Activated naive CD8-positive, alpha-beta T cell treated with anti-CD3 and anti-CD28 coated beads, Interleukin-2, amount 10 ng/mL, durations not matched to agents 7 days and 5 days (primary cell): Measurements from ENCODE around the gene DBT. TPM values are rescaled to one million over a fixed set of nuclear protein-coding genes. Genes with fewer than 3 reads are reported as not detected.
"Not testable (repeated sequence)": the region's sequence is repeated elsewhere in the genome, so short reads cannot be mapped to it uniquely, and the experiment has no call there.

Source experiments
- ATAC-seq: fragments of 150-1000 bp; cut with Tn5 transposase; one replicate; pipeline ENCODE4 v1.10.0; 2021; ENCODE audit warnings: low read depth, moderate library complexity
- POLR2A ChIA-PET: fragments of 350-600 bp; sonication (Branson Sonifier 250); formaldehyde crosslinking; loops from one replicate; lab custom pipeline; 2021; ENCODE audit warnings: antibody characterized with exemption; lab: Charles Lee
- DNase-seq: peaks from one replicate; pipeline ENCODE4 v3.0.0; 2021
- H3K27ac Mint-ChIP-seq: one replicate; pipeline ENCODE4 v1.8.0; 2022; ENCODE audit warnings: mild to moderate bottlenecking, mixed read lengths
- H3K27me3 Mint-ChIP-seq: one replicate; pipeline ENCODE4 v1.8.0; 2022; ENCODE audit warnings: mild to moderate bottlenecking, moderate library complexity, mixed read lengths
- H3K36me3 Mint-ChIP-seq: one replicate; pipeline ENCODE4 v1.8.0; 2021; ENCODE audit warnings: mild to moderate bottlenecking, mixed read lengths
- H3K4me1 Mint-ChIP-seq: one replicate; pipeline ENCODE4 v1.8.0; 2021; ENCODE audit warnings: mixed read lengths
- H3K4me3 Mint-ChIP-seq: one replicate; pipeline ENCODE4 v1.8.0; 2022; ENCODE audit warnings: mild to moderate bottlenecking, moderate library complexity, mixed read lengths
- H3K9me3 Mint-ChIP-seq: one replicate; pipeline ENCODE4 v1.8.0; 2021; ENCODE audit warnings: mixed read lengths
- total RNA-seq, 2 experiments: library from RNA; stranded (reverse); gene quantifications; one replicate each; pipeline ENCODE4 v1.2.3, GENCODE V29; 2021

Gene DBT
- total RNA-seq, 2 experiments from 2014 or later, result 12.2 to 13.4 TPM

DNA sequence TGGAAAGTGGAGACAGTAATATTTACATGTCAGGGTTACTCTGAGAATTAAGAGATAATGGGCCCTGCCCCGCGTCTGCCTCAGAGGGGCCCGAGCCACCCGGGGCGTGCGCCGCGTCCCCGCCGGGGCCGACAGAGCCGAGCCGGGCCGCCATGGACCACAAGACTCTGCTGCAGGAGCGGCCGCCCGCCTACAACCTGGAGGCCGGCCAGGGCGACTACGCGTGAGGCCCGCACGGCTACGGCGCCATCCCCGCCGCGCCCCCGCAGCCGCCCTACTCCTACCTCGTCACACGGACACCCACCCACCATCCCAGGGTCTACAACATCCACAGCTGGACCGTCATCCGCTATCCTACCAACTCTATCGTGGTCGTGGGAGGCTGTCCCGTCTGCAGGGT, 36.5 kb downstream of the DBT start:
- H3K9me3 Mint-ChIP-seq, result no peaks in the 10 kb centered on the region
- H3K36me3 Mint-ChIP-seq, result peaks cover 21% of the 10 kb centered on the region
- no peaks in the 10 kb centered on the region for H3K27me3 Mint-ChIP-seq
- H3K4me3 Mint-ChIP-seq, result no peak overlapping the region
- DNase-seq, result no peak
- no peaks in the 10 kb centered on the region for H3K4me1 Mint-ChIP-seq
- H3K27ac Mint-ChIP-seq, result no peak overlapping the region
- POLR2A ChIA-PET, result no interaction called here
- no peak for ATAC-seq

- peaks cover 52% of the 10 kb centered on the region for H3K36me3 Mint-ChIP-seq
- peaks cover under 1% of the 10 kb centered on the region for H3K4me1 Mint-ChIP-seq
- DNase-seq (no peak), ATAC-seq (no peak)
- H3K27me3 Mint-ChIP-seq, result no peaks in the 10 kb centered on the region
- H3K27ac Mint-ChIP-seq, result no peak overlapping the region
- H3K4me3 Mint-ChIP-seq, result no peak overlapping the region
- peaks cover 10% of the 10 kb centered on the region for H3K9me3 Mint-ChIP-seq
- POLR2A ChIA-PET, result no interaction called here
These were observed 43.3 kb downstream of the DBT start for GRCh38 chr1:100206301-100206700.

DNA sequence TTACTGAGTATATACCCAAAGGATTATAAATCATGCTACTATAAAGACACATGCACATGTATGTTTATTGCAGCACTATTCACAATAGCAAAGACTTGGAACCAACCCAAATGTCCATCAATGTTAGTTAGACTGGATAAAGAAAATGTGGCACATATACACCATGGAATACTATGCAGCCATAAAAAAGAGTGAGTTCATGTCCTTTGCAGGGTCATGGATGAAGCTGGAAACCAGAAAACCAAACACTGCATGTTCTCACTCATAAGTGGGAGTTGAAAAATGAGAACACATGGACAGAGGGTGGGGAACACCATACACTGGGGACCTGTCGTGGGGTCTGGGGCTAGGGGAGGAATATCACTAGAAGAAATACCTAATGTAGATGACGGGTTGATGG, 44.0 kb downstream of the DBT start:
- H3K4me3 Mint-ChIP-seq, ATAC-seq, H3K27ac Mint-ChIP-seq, POLR2A ChIA-PET, H3K4me1 Mint-ChIP-seq, DNase-seq, H3K27me3 Mint-ChIP-seq: not testable (repeated sequence)
- peaks cover 15% of the 10 kb centered on the region for H3K9me3 Mint-ChIP-seq
- H3K36me3 Mint-ChIP-seq, result peaks cover 59% of the 10 kb centered on the region

- H3K4me3 Mint-ChIP-seq, H3K4me1 Mint-ChIP-seq, H3K27ac Mint-ChIP-seq, POLR2A ChIA-PET, DNase-seq, H3K27me3 Mint-ChIP-seq, ATAC-seq: not testable (repeated sequence)
- Mint-ChIP-seq H3K36me3 (peaks cover 60% of the 10 kb centered on the region), H3K9me3 (peaks cover 15% of the 10 kb centered on the region)
These were observed 44.5 kb downstream of the DBT start for GRCh38 chr1:100205103-100205502.

GRCh38 chr1:100202703-100203102, 46.9 kb downstream of the DBT start:
- POLR2A ChIA-PET, DNase-seq, H3K27me3 Mint-ChIP-seq, ATAC-seq, H3K4me1 Mint-ChIP-seq, H3K27ac Mint-ChIP-seq, H3K4me3 Mint-ChIP-seq: not testable (repeated sequence)
- H3K9me3 Mint-ChIP-seq, result peaks cover 15% of the 10 kb centered on the region
- peaks cover 63% of the 10 kb centered on the region for H3K36me3 Mint-ChIP-seq

- H3K9me3 Mint-ChIP-seq, DNase-seq, H3K4me1 Mint-ChIP-seq, H3K4me3 Mint-ChIP-seq, H3K27me3 Mint-ChIP-seq, ATAC-seq, POLR2A ChIA-PET, H3K27ac Mint-ChIP-seq: not testable (repeated sequence)
- H3K36me3 Mint-ChIP-seq, result peaks cover 65% of the 10 kb centered on the region
These were observed 49.6 kb downstream of the DBT start for GRCh38 chr1:100200060-100200459.

DNA sequence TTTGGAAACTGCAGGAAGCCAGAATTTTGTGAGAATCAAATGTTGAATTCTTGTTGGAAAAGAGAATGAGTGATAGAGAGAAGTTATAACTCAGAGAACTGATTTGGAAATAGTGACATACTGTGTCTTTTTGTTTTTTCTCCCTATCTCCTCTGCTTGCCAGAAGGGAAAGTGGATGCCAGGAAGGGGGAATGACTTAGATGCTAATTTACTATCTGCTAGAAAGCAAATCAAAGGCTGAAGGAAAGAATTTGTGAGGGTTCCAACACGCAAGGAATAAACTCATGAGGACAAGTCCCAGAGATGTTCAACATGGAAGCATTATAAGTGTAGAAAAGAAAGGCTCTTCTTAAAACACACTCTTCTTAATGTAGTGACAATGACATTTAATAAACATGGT, 51.0 kb downstream of the DBT start:
- ATAC-seq, result no peak
- H3K36me3 Mint-ChIP-seq, result peaks cover 52% of the 10 kb centered on the region
- H3K9me3 Mint-ChIP-seq, result peaks cover 5% of the 10 kb centered on the region
- POLR2A ChIA-PET, result no interaction called here
- H3K27ac Mint-ChIP-seq, result no peak overlapping the region
- H3K4me3 Mint-ChIP-seq, result no peak overlapping the region
- H3K4me1 Mint-ChIP-seq, result peaks cover 3% of the 10 kb centered on the region
- DNase-seq, result no peak
- no peaks in the 10 kb centered on the region for H3K27me3 Mint-ChIP-seq

GRCh38 chr1:100188617-100189016, 61.0 kb downstream of the DBT start:
- H3K4me3 Mint-ChIP-seq, result no peak overlapping the region
- ATAC-seq, result no peak
- POLR2A ChIA-PET, result no interaction called here
- no peaks in the 10 kb centered on the region for H3K9me3 Mint-ChIP-seq
- no peaks in the 10 kb centered on the region for H3K27me3 Mint-ChIP-seq
- no peak overlapping the region for H3K27ac Mint-ChIP-seq
- no peak for DNase-seq
- H3K36me3 Mint-ChIP-seq, result peaks cover 22% of the 10 kb centered on the region
- no peaks in the 10 kb centered on the region for H3K4me1 Mint-ChIP-seq

- POLR2A ChIA-PET, result no interaction called here
These were observed 61.7 kb downstream of the DBT start for GRCh38 chr1:100187912-100188311.

GRCh38 chr1:100184536-100184935, 65.1 kb downstream of the DBT start:
- Mint-ChIP-seq H3K9me3 (no peaks in the 10 kb centered on the region), H3K4me3 (no peak overlapping the region), H3K4me1 (no peaks in the 10 kb centered on the region), H3K36me3 (peaks cover 7% of the 10 kb centered on the region), H3K27ac (no peak overlapping the region), H3K27me3 (no peaks in the 10 kb centered on the region)
- no peak for ATAC-seq
- POLR2A ChIA-PET, result no interaction called here
- DNase-seq, result no peak

More at GRCh38 chr1:100187912-100188311, 61.7 kb downstream of the DBT start:
- no peak overlapping the region for H3K27ac Mint-ChIP-seq
- H3K36me3 Mint-ChIP-seq, result peaks cover 21% of the 10 kb centered on the region
- DNase-seq, result no peak
- no peaks in the 10 kb centered on the region for H3K9me3 Mint-ChIP-seq
- H3K27me3 Mint-ChIP-seq, result no peaks in the 10 kb centered on the region
- H3K4me3 Mint-ChIP-seq, result no peak overlapping the region
- ATAC-seq, result no peak
- H3K4me1 Mint-ChIP-seq, result no peaks in the 10 kb centered on the region

GRCh38 chr1:100183370-100183769, 66.3 kb downstream of the DBT start:
- Mint-ChIP-seq H3K27ac (no peak overlapping the region), H3K4me3 (no peak overlapping the region), H3K27me3 (no peaks in the 10 kb centered on the region), H3K36me3 (peaks cover 7% of the 10 kb centered on the region), H3K9me3 (no peaks in the 10 kb centered on the region), H3K4me1 (no peaks in the 10 kb centered on the region)
- ATAC-seq (no peak), DNase-seq (no peak)
- POLR2A ChIA-PET, result no interaction called here

DNA sequence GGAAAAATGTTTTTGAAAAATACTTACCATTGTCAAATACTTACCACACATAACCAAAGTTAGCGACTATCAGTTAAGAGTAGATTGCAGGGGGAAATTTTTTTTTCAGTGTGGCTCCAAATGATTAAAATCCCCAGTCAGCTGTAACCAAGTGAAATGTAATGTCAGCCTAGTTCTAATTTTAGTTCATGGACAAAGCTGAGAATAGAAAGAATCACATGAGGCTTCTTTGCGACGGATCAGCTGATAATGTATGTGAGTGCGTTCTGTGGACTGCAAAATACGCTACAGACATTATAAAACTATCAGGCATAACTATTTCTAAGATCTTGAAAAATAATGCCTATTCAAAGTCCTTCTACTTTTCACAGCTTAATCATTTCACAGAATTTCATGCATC, 71.5 kb downstream of the DBT start, which contains the start of gene LRRC39:
TSS of gene LRRC39 (minus strand) at position 166 of the 400 bp plus-strand sequence. CDS start 9,740 bp downstream, outside the sequence.
- no peak within 1 kb of the TSS for H3K27ac Mint-ChIP-seq
- H3K9me3 Mint-ChIP-seq, result no peaks in the 10 kb centered on the region
- ATAC-seq, result no peak
- peaks cover 3% of the 10 kb centered on the region for H3K27me3 Mint-ChIP-seq
- peaks cover 1% of the 10 kb centered on the region for H3K36me3 Mint-ChIP-seq
- H3K4me3 Mint-ChIP-seq, result no peak within 1 kb of the TSS
- no peaks in the 10 kb centered on the region for H3K4me1 Mint-ChIP-seq
- DNase-seq, result no peak
- POLR2A ChIA-PET, result no interaction called here

- DNase-seq (no peak), ATAC-seq (no peak)
These were observed 72.2 kb downstream of the DBT start for GRCh38 chr1:100177295-100178041.

GRCh38 chr1:100168051-100168450, 81.6 kb downstream of the DBT start:
- DNase-seq, result no peak
- Mint-ChIP-seq H3K9me3 (peaks cover 4% of the 10 kb centered on the region), H3K27me3 (peaks cover 4% of the 10 kb centered on the region), H3K4me3 (no peak overlapping the region), H3K27ac (no peak overlapping the region), H3K36me3 (peaks cover 5% of the 10 kb centered on the region), H3K4me1 (no peaks in the 10 kb centered on the region)
- ATAC-seq, result no peak
- POLR2A ChIA-PET, result no interaction called here

More at GRCh38 chr1:100177295-100178041, 72.2 kb downstream of the DBT start:
- Mint-ChIP-seq H3K4me3 (no peak overlapping the region), H3K36me3 (peaks cover 1% of the 10 kb centered on the region), H3K9me3 (no peaks in the 10 kb centered on the region), H3K4me1 (no peaks in the 10 kb centered on the region), H3K27me3 (peaks cover 3% of the 10 kb centered on the region), H3K27ac (no peak overlapping the region)
- POLR2A ChIA-PET, result no interaction called here
